Endothelial cell of hepatic sinusoid (primary cell): ENCODE data around the gene CAMTA1.

Source experiments
- in situ Hi-C: cut with HindIII; loops from 2 replicates; pipeline ENCODE4 v1.10.0; 2017; ENCODE audit warnings: low sequenced_read_pairs

The CAMTA1 gene

DNA sequence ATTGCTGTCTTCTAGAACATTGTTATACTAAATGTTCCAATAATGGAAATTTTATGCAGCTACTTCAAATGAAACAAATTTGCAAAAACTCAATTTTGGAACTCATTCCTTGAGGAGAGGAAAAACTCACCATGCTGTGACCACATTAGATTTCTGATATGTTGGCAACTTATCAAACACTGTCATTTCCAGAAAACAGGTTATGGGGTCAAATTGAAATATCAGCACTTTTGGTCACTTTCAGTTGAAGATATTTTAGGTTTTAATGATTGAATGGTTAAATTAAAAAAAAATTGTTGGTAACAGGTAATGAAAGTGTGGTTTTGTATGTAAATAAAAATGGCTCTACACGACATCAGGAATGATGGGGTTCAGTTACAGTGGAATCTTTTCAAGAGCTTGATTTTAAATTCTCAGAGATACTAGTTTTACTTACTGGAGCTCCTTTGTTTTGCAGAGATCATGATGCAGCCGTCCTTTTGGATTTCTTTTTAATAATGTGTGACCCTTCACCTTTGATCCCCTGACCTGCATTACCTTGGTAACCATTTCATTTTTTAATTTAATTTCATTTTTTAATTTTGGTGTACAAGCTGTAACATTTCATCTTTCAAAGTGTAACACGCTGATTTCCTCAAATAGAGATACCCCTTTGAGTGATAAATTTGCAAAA is 86.2 kb downstream of the CAMTA1 start:
- in situ Hi-C loops: no loop called here

- in situ Hi-C loops: no loop called here
Observed at GRCh38 chr1:6872573-6873261, 87.5 kb downstream of the CAMTA1 start.

DNA sequence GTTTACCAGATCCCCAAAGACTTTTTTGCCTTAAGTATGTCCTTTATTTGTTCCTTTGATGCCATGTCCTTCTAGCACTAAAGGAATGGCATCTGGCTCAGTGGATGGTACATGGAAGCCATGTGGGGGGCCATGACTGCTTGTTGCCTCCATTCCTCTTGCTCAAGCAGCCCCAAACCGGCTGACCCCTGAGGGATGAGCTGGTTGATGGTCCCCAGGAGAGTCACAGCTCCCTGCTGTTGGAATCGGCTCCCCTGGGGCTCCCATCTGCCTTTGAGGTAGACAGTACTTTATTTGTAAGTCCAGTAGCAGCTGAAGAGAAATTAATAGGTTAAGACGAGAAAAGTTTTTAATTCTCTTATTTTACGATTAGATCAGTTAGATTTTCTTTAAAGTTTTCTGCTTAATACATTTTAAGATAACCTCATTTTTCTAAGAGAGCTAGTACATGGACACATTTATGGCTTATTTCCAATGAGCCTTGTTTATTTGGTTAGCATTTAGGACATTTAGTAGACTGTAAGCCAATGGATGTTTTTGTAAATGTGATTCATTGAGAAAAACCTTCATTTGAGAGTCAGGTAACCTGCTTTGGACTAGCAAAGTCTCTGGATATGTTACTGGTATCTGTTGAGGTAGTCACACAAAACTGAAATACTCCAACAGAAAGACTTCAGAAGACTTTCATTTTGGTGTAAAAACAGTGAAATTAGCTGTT is 88.2 kb downstream of the CAMTA1 start:
- in situ Hi-C loops: no loop called here

- in situ Hi-C loops: no loop called here
Observed at GRCh38 chr1:6874298-6874697, 89.0 kb downstream of the CAMTA1 start.

DNA sequence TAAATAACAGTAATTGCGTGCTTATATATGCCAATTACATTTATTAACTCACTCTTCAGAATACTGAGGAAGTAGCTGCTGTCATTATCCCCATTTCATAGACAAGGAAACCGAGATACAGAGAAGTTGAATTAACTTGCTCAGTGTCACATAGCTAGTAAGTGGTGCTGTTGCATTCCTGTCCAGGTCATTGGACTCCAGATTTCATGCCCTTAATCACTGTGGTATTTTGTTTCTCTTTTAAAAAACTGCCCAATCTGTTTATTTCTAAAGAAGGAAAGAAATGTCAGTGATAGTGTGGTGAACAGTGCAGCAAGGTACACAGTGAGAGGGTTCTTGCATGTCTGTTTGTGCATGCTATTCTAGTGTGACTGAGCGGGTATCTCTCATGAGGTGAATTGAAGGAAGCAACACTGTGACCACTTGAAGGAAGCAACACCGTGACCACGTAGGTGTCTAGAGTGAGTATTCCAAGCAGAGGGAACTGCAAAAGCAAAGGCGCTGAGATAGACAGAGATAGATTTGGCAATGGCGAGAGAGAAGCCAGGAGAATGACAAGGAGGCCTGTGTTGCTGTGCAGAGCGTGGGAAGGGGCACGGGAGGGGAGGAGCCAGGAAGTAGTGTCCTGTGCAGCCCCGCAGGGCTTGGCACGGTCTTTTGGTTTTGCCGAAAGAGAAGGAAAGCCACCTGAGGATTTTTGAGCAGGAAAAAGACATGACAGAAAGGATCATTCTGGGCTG is 95.9 kb downstream of the CAMTA1 start:
- in situ Hi-C loops: loop anchor here (5.0 to 25.0 kb wide), 3 partner anchors 79 to 514 kb away; partner anchors contain the start of gene DNAJC11

DNA sequence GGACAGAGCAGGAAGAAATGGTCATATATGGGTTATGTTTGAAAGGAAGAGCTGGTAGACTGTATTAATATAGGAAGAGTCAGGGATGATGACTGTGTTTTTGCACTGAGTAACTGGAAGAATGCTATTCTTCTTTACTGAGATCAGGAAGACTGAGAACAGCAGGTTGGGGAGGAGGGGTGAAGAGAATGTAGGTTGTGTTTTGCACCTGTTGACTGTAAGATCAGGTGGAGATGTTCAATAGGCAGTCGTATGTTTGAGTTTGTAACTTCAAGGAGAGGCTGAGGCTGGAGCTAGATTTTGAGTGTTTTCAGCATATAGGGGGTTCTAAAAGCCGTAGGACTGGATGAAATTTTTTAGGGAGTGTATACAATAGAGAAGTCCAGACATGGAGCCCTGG is 97.2 kb downstream of the CAMTA1 start:
- in situ Hi-C loops: loop anchor here (5.0 to 25.0 kb wide), 3 partner anchors 80 to 512 kb away; partner anchors contain the start of gene DNAJC11

DNA sequence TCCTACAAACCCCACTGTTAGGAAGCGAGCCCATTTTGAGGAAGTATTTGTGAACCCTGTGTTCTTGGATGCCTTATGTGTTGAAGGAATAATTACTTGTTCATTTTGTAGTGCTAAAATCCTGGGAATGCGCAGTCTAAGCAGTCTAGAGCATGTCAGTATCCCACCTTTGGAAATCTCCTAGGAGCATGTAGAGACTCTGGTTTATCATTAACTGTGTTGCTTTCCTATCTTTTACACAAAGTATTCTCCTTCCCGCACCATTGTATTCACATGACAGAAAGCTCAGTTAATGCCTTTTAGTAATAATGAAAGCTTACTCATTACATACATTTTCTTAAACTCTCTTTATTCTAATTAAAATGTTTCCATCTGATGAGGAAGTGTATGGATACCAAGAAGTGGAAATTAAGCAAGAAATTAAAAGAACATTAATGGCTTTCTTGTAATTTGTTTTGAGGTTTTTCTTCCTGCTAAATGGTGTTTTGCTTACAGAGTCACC is 99.4 kb downstream of the CAMTA1 start:
- in situ Hi-C loops: loop anchor here (5.0 to 25.0 kb wide), 3 partner anchors 82 to 510 kb away; partner anchors contain the start of gene DNAJC11

GRCh38 chr1:6885426-6885825 is 100.2 kb downstream of the CAMTA1 start:
- in situ Hi-C loops: loop anchor here (10.0 to 25.0 kb wide), 2 partner anchors 173 to 509 kb away; partner anchors contain the start of gene DNAJC11

DNA sequence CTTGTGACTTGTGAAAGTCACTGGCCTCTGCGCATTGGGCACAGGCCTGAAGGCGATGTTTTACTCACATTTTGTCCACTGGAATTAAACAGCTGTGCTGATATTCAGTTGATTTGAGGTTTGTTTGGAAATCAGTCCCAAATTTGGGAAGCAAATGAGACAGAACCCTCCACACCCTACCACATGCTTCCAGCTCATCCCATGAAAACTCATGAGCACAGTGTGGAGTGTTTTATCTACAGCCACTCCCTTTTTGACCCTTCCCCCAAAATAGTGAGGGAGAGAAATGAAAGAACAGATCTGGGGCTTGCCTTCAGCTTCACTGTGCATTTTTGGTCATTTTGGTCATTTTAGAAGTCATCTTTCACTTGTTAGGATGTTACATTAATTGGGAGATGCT is 101.3 kb downstream of the CAMTA1 start:
- in situ Hi-C loops: loop anchor here (10.0 to 25.0 kb wide), 2 partner anchors 174 to 508 kb away; partner anchors contain the start of gene DNAJC11

DNA sequence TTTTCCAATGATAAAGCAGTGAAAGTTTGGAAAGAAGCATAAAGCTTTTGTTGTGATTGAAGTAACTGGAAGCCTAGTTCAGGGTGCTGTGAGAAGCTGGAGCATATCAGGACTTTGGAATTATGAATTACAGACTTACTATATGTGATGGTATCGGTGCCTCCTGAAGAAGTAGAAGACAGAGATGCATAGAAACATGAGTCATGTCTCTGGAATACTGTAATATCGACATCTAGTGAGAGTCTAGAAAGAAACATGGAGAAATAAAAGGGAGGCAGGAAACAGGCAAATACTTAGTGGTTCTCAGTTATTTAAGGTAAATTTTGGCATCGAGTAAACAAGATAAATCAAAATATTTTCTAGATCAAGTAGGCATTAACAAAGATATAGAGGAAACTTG is 103.0 kb downstream of the CAMTA1 start:
- in situ Hi-C loops: loop anchor here (10.0 to 25.0 kb wide), 2 partner anchors 176 to 507 kb away; partner anchors contain the start of gene DNAJC11

DNA sequence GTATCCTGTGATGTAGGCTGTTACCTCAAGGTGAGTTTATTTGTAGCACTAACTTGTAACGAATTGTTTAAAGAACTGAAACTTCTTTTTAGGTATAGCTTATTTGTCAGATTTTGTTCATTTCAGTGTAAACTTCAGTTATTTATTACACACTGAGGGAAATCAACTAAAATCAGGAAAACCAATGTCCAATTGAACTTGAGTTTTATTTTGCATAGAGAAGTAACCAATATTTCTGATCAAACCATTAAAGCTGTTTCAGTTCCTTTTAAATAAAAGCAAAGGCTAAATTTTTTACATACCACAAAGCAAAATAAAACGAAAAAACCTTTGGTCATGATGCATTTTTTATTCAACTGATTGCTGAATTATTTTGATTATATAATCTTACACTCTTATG is 103.6 kb downstream of the CAMTA1 start:
- in situ Hi-C loops: loop anchor here (10.0 to 25.0 kb wide), 2 partner anchors 177 to 506 kb away; partner anchors contain the start of gene DNAJC11

- in situ Hi-C loops: loop anchor here (10.0 to 25.0 kb wide), 2 partner anchors 178 to 505 kb away; partner anchors contain the start of gene DNAJC11
Observed at GRCh38 chr1:6889875-6890480, 104.7 kb downstream of the CAMTA1 start.

DNA sequence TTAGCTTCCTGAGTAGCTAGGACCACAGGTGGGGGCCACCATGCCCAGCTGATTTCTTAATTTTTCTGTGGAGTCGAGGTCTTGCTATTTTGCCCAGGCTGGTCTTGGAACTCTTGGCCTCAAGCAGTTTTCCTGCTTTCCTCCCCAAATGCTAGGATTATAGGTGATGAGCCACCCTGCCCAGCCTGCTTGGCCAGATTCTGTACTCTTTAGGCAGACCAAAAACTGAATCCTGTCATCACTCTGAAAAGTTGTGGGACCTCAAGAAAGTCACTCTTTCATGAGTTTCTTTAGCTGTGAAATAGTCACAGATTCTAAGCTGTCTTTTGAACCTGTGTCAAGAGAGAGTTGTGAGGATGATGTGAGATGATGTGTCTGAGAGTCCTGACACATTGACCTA is 105.4 kb downstream of the CAMTA1 start:
- in situ Hi-C loops: loop anchor here (25.0 kb wide), 1 partner anchor 178 kb away; the partner anchor contains the start of gene DNAJC11

DNA sequence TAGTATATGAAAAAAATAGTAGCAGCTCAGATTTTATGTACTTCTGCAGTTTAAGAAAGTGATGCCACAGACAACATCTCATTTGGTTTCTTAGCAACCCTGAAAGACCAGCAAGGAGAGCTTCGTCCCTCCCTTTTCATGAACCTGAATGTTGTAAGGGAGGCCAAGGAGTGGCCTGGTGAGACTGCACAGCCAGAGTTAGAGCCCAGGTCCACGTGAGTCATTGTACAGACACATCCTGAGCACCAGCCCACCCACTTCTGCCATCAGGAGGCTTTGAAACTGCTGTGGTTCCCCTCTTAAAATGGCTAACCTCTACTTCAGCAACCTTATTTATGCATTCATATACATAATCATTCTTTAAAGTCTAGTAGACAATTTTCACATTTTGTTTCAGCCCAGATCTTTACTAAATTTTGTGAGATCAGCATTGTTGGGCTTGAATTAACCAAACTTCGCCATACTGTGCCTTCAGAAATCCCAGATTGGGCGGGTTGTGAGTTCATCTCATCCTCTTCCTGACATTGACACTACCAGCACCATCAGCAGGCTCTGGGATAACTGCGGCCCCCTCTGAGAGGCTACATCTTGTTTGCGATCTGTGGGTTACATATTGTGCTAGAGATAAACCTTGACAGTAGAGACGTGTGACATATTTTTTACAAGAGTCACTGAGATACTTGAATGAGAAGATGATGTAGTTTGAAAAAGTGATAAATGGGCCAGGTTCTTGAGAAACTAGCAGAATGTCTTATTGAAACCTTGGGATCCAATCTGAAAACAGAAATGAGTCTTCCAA is 106.7 kb downstream of the CAMTA1 start:
- in situ Hi-C loops: loop anchor here (25.0 kb wide), 1 partner anchor 180 kb away; the partner anchor contains the start of gene DNAJC11

- in situ Hi-C loops: loop anchor here (25.0 kb wide), 1 partner anchor 181 kb away; the partner anchor contains the start of gene DNAJC11
Observed at GRCh38 chr1:6893388-6893787, 108.1 kb downstream of the CAMTA1 start.

GRCh38 chr1:6897138-6897537 is 111.9 kb downstream of the CAMTA1 start:
- in situ Hi-C loops: loop anchor here (25.0 kb wide), 1 partner anchor 185 kb away; the partner anchor contains the start of gene DNAJC11

GRCh38 chr1:6898974-6899539 is 113.8 kb downstream of the CAMTA1 start:
- in situ Hi-C loops: loop anchor here (25.0 kb wide), 1 partner anchor 187 kb away; the partner anchor contains the start of gene DNAJC11

DNA sequence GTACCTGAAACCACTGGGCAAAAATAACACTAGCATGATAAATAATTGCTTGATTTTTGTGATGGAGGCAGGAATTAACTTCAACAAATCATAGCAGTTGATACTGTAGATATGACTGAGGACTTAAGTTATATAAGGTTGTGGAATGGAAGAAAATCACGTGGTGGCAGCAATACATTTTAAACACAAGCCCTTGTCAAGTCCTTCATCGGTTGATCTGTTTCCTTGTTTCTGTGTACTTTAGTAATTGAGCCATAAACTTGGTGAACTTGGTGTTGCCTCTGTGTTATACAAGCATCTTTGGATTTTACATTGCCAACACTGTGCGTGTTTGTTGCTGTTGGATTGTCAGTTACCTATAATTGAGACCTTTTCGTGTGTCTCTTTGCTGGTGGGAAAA is 114.4 kb downstream of the CAMTA1 start:
- in situ Hi-C loops: loop anchor here (25.0 kb wide), 1 partner anchor 187 kb away; the partner anchor contains the start of gene DNAJC11
